NB4 (cell line): ENCODE results near the gene ST3GAL4.

Experiments used
- POLR2A ChIP-seq: IDR thresholded peaks from 2 replicates; pipeline ENCODE4 v1.6.1; 2011; ENCODE audit warnings: mild to moderate bottlenecking; ENCODE audit not compliant: insufficient read length; ENCODE audit errors: extremely low read depth
- TF ChIP-seq, protein P1 (sequence below): IDR thresholded peaks from one replicate; pipeline ENCODE4 v1.5.1; 2012; ENCODE audit warnings: low read depth, low read length
- TF ChIP-seq, protein P2 (sequence below): IDR thresholded peaks from 2 replicates; pipeline ENCODE4 v1.6.1; 2011; ENCODE audit warnings: low read depth, low read length

DNA sequence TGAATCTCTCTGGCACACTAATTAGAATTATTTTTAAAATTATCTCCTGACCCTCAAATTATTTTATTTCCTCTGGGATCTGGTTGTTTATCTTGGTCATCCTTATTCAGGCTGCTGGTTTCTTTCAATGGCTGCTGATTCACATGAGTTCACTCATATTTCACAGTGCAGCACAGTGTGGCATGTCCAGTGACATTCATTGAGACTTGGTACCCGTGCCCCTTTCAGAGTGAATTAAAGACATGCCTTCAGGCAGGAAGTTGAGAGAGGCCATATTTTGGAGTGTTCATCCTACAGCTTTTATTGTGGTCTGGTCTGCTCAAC is 38.1 kb upstream of the ST3GAL4 start:
- TF ChIP-seq, protein P1, sequence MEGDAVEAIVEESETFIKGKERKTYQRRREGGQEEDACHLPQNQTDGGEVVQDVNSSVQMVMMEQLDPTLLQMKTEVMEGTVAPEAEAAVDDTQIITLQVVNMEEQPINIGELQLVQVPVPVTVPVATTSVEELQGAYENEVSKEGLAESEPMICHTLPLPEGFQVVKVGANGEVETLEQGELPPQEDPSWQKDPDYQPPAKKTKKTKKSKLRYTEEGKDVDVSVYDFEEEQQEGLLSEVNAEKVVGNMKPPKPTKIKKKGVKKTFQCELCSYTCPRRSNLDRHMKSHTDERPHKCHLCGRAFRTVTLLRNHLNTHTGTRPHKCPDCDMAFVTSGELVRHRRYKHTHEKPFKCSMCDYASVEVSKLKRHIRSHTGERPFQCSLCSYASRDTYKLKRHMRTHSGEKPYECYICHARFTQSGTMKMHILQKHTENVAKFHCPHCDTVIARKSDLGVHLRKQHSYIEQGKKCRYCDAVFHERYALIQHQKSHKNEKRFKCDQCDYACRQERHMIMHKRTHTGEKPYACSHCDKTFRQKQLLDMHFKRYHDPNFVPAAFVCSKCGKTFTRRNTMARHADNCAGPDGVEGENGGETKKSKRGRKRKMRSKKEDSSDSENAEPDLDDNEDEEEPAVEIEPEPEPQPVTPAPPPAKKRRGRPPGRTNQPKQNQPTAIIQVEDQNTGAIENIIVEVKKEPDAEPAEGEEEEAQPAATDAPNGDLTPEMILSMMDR: no peak
- TF ChIP-seq POLR2A: no peak
- TF ChIP-seq, protein P2, sequence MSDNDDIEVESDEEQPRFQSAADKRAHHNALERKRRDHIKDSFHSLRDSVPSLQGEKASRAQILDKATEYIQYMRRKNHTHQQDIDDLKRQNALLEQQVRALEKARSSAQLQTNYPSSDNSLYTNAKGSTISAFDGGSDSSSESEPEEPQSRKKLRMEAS: peak; percentile 17; the same call in 1 of the 2 replicates
